Mucosa of descending colon (tissue), 3 donors: ENCODE data around the gene SH3TC2. TPM values are rescaled to one million over a fixed set of nuclear protein-coding genes. Genes with fewer than 3 reads are reported as not detected.

Experiments used
- ATAC-seq: fragments of 200-7000 bp; cut with Tn5 transposase; one replicate; pipeline ENCODE4 v1.9.1; 2020; ENCODE audit warnings: mild to moderate bottlenecking, moderate library complexity
- DNase-seq, 3 donors: peaks; one replicate each; pipeline ENCODE4 v3.0.0-alpha.2; 2020
- H3K36me3 ChIP-seq: fragments of 200-600 bp; one replicate; pipeline ENCODE4 v1.8.0; 2021; ENCODE audit warnings: low read depth, mild to moderate bottlenecking
- H3K4me1 ChIP-seq: fragments of 200-600 bp; one replicate; pipeline ENCODE4 v1.8.0; 2021; ENCODE audit warnings: low read depth, mild to moderate bottlenecking
- H3K4me3 ChIP-seq: fragments of 200-600 bp; one replicate; pipeline ENCODE4 v1.8.0; 2021; ENCODE audit warnings: mild to moderate bottlenecking
- H3K9me3 ChIP-seq: fragments of 200-600 bp; one replicate; pipeline ENCODE4 v1.8.0; 2021; ENCODE audit warnings: mild to moderate bottlenecking
- CTCF ChIP-seq: fragments of 200-600 bp; IDR thresholded peaks from one replicate; pipeline ENCODE4 v1.8.0; 2022; ENCODE audit warnings: antibody characterized with exemption, mild to moderate bottlenecking
- intact Hi-C, 2 donors: fragments of 100-400 bp; cut with DNase I in 1 of 2; cut with micrococcal nuclease in 1 of 2; formaldehyde crosslinking; loops; one replicate each; pipeline versions ENCODE4 v1.11.0 to v1.11.1; 2022; cut with DNase I, micrococcal nuclease
- total RNA-seq, 3 donors: library from RNA; stranded (reverse); fragmentation: NEBNext Ultra II Directional in 2 of 3; extraction: Animal tissue kit (Norgen Biotek cat#: 25700) in 2 of 3; gene quantifications; one replicate each; pipeline versions ENCODE4 v1.2.1 to v1.2.4, GENCODE V29; 2021 to 2023
- donor health status: DM: no; HTN: no; CAD: no; lungs with moderate emphysema.
- donor health status: DM: no; HTN: no; CAD: no.
- donor health status: DM: no; HTN: yes; CAD: no.

Gene SH3TC2
- total RNA-seq, 3 donors from 2014 or later, result 1.3 to 3.9 (median 2.2) TPM

DNA sequence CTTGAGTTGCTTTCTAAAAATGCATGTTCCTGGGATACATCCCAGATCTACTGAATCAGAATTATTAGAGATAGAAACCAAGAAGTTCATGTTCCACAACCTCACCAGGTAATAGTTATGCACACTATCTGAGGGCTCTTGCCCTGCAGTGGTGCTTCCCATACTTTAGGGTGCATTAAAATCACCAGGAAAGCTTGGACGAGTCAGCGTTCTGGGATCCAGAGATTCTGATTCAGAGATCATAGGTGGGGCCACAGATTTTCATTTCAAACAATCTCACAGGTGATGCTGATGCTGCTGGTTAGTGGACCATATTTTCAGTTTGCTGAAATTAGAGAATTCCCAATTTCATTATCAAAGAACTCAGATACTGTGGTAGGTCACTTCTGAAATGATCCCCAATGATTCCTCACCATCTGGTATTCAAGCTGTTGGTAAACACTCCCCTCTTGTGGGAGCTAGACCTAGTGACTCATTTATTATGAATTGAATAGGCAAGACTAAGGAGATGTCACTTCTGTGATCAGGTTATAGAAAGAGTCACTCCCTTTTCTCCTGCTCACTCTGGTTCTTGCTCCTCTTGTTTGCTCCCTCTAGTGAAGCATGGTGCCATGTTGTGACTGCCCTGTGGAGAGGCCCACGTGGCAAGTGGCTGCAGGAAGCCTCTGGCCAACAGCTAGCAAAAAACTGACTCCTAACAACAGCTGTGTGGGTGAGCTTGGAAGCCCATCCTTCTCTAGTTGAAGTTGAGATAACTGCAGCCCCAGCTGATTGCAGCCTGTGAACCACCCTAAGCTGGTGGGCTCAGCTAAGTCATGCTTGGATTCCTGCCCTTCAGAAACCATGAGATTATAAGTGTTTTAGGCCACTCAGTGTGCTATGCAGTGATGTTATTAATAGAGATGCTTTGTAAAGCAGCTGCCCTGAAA is 59.8 kb downstream of the SH3TC2 start:
- H3K4me1 ChIP-seq, result no peaks in the 10 kb centered on the region
- no peaks in the 10 kb centered on the region for H3K9me3 ChIP-seq
- intact Hi-C loops, result no loop called here
- TF ChIP-seq CTCF, result no peak
- no peaks in the 10 kb centered on the region for H3K36me3 ChIP-seq
- ATAC-seq (no peak), DNase-seq (no peak)
- H3K4me3 ChIP-seq, result no peak overlapping the region

DNA sequence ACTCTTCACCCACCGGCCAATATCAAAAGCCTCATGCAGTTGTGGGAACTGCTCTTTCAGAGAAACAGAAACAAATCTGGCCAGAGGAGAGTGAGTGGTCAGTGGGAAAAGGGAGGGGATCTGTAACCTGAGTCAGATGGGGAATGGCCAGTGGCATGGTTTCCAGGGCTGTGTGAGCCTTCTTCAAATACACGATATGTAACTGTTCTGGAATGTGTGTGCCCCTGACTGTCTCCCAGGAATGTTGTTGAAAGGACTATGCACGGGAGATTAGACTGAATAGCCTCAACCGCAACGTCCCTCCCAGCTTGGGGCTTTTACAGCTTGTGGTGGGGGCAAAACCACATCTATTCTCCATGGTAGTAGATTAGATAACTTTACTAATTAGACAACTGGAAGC is 60.8 kb downstream of the SH3TC2 start:
- H3K4me1 ChIP-seq, result no peaks in the 10 kb centered on the region
- DNase-seq, result no peak
- ATAC-seq, result no peak
- H3K9me3 ChIP-seq, result no peaks in the 10 kb centered on the region
- H3K4me3 ChIP-seq, result no peak overlapping the region
- intact Hi-C loops, result no loop called here
- no peak for TF ChIP-seq CTCF
- H3K36me3 ChIP-seq, result no peaks in the 10 kb centered on the region

- intact Hi-C loops, result no loop called here
- ATAC-seq (no peak), DNase-seq (no peak)
- H3K4me1 ChIP-seq, result peaks cover 3% of the 10 kb centered on the region
- no peaks in the 10 kb centered on the region for H3K9me3 ChIP-seq
- no peak overlapping the region for H3K4me3 ChIP-seq
- TF ChIP-seq CTCF, result no peak
- no peaks in the 10 kb centered on the region for H3K36me3 ChIP-seq
Measured at GRCh38 chr5:149001162-149001561, 61.7 kb downstream of the SH3TC2 start.

GRCh38 chr5:148999741-149000140 is 63.1 kb downstream of the SH3TC2 start:
- no peak for ATAC-seq
- H3K36me3 ChIP-seq, result no peaks in the 10 kb centered on the region

DNA sequence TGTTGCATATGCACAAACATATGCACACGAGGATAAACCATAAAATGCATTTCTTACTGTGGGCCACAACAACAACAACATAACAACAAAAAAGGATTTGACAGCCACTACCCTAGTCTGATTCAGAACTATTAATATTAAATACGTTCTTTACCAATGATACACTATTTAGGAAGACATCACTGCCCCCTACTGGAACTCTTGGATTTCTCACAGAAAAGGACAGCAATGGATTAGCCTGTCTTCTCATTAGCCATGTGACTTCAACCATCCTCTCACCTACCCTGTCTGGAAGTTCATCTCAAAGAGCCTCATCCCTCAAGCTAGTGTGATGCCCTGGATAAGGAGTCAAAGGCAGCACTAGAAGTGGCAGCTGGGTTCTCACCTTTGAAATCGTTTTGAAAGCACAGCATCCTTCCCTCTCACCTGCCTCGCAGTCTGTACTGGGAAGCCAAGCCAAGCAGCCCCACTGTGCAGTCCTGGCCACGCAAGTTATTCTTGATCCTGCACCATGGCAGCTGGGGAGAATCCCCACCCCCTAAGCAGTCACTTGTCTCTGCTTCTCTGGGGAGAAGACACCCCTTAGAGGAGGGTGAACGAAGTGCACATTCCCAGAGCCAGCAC is 64.6 kb downstream of the SH3TC2 start:
- TF ChIP-seq CTCF, result peak; percentile 45
- H3K36me3 ChIP-seq, result no peaks in the 10 kb centered on the region
- DNase-seq (peak in 1 of 3 donors; percentile 80), ATAC-seq (peak; percentile 66)
- intact Hi-C loops, result loop anchor here in 1 of 2 donors (10.0 kb wide), 1 partner anchor 263 kb away; no protein-coding TSS in a partner anchor
- no peak overlapping the region for H3K4me3 ChIP-seq
- peaks cover 5% of the 10 kb centered on the region for H3K4me1 ChIP-seq
- H3K9me3 ChIP-seq, result no peaks in the 10 kb centered on the region

More at GRCh38 chr5:148999741-149000140, 63.1 kb downstream of the SH3TC2 start:
- intact Hi-C loops, result loop anchor here in 1 of 2 donors (10.0 kb wide), 1 partner anchor 265 kb away; no protein-coding TSS in a partner anchor
- H3K4me1 ChIP-seq, result peaks cover 5% of the 10 kb centered on the region
- H3K4me3 ChIP-seq, result no peak overlapping the region
- no peak for DNase-seq
- TF ChIP-seq CTCF, result no peak
- H3K9me3 ChIP-seq, result no peaks in the 10 kb centered on the region
